GM12878 (cell line): ENCODE data around the gene WNT11. TPM values are rescaled to one million over a fixed set of nuclear protein-coding genes. Genes with fewer than 3 reads are reported as not detected.

Source experiments
- ATAC-seq: fragments of 200-7000 bp; cut with Tn5 transposase; 3 replicates; pipeline ENCODE4 v1.9.1; 2020; ENCODE audit warnings: mild to moderate bottlenecking, moderate library complexity
- BruUV-seq: library from RNA; stranded (reverse); fragments of 400-500 nt; replicated peaks from 2 replicates; lab custom pipeline; 2021; lab: Mats Ljungman, UMichigan
- CTCF ChIA-PET: fragments of 300-600 bp; sonication (Branson Sonifier 250); formaldehyde crosslinking; extraction: SDS; loops from one replicate; lab custom pipeline; 2021; ENCODE audit warnings: inconsistent platforms; lab: Yijun Ruan, JAX
- POLR2A ChIA-PET: fragments of 350-600 bp; formaldehyde crosslinking; extraction: SDS; loops from one replicate; lab custom pipeline; 2021; ENCODE audit warnings: inconsistent platforms; lab: Charles Lee
- RAD21 ChIA-PET: fragments of 300-600 bp; sonication (Branson Sonifier 250); formaldehyde crosslinking; loops from one replicate; lab custom pipeline; 2023; ENCODE audit warnings: antibody characterized with exemption; ENCODE audit not compliant: unreplicated experiment; lab: Charles Lee
- SMC1A ChIA-PET: fragments of 300-600 bp; sonication (Branson Sonifier 250); formaldehyde crosslinking; loops from one replicate; lab custom pipeline; 2023; ENCODE audit not compliant: unreplicated experiment, uncharacterized antibody; lab: Charles Lee
- DNase-seq: peaks from one replicate; pipeline ENCODE4 v3.0.0-alpha.2; 2011; ENCODE audit warnings: low read depth, low spot score
- FAIRE-seq: peaks from 3 replicates; lab custom pipeline; 2011; peaks lifted over from hg19 to GRCh38; lab: Jason Lieb, UNC
- H2AFZ ChIP-seq: 2 replicates; pipeline ENCODE4 v1.6.0; 2011; ENCODE audit warnings: low read depth, low read length, control low read depth; ENCODE audit not compliant: control insufficient read depth
- H3K27ac ChIP-seq: 2 replicates; pipeline ENCODE4 v1.5.1; 2011; ENCODE audit warnings: control low read depth; ENCODE audit not compliant: control insufficient read depth, insufficient read depth
- H3K27me3 ChIP-seq, 2 experiments: replicated peaks in 1 of 2; 2 replicates each; pipeline versions ENCODE4 v1.6.0 to v1.6.1; 2011; ENCODE audit warnings: low read length in 1 of 2; ENCODE audit not compliant: control insufficient read depth in 2 of 2, insufficient read depth in 2 of 2
- H3K36me3 ChIP-seq, 2 experiments: 2 replicates each; pipeline ENCODE4 v1.5.1; 2011; ENCODE audit warnings: low read length in 1 of 2; ENCODE audit not compliant: control insufficient read depth in 2 of 2, insufficient read depth in 2 of 2
- H3K4me1 ChIP-seq: 2 replicates; pipeline ENCODE4 v1.6.1; 2011; ENCODE audit warnings: mild to moderate bottlenecking, low read length, moderate library complexity, mixed read lengths; ENCODE audit not compliant: control insufficient read depth, insufficient read depth
- H3K4me2 ChIP-seq: 2 replicates; pipeline ENCODE4 v1.6.0; 2011; ENCODE audit warnings: control low read depth; ENCODE audit not compliant: control insufficient read depth, insufficient read depth
- H3K4me3 ChIP-seq: fragments of 200-600 bp; sonication (generic); 2 replicates; pipeline ENCODE4 v1.5.1; 2016
- H3K79me2 ChIP-seq: 2 replicates; pipeline ENCODE4 v1.6.0; 2011; ENCODE audit warnings: low read length; ENCODE audit not compliant: control insufficient read depth, insufficient read depth
- H3K9ac ChIP-seq: 2 replicates; pipeline ENCODE4 v1.8.0; 2011; ENCODE audit warnings: low read length, control low read depth, mixed read lengths; ENCODE audit not compliant: control insufficient read depth, insufficient read depth
- H3K9me3 ChIP-seq: replicated peaks from 3 replicates; pipeline ENCODE4 v1.5.1; 2011; ENCODE audit warnings: mild to moderate bottlenecking, low read length; ENCODE audit not compliant: control insufficient read depth, insufficient read depth
- H4K20me1 ChIP-seq: 2 replicates; pipeline ENCODE4 v1.6.0; 2011; ENCODE audit not compliant: control insufficient read depth, insufficient read depth
- BCLAF1 ChIP-seq: fragments of 450-650 bp; IDR thresholded peaks from 2 replicates; pipeline ENCODE4 v1.6.1; 2017; ENCODE audit warnings: antibody characterized with exemption, mild to moderate bottlenecking, moderate library complexity
- HSF1 ChIP-seq: fragments of 150-350 bp; IDR thresholded peaks from 2 replicates; pipeline ENCODE4 v1.6.1; 2014; ENCODE audit warnings: mild to moderate bottlenecking, low read depth, low read length
- LARP7 ChIP-seq: fragments of 450-650 bp; IDR thresholded peaks from 2 replicates; pipeline ENCODE4 v1.6.1; 2017; ENCODE audit warnings: mild to moderate bottlenecking
- NR2C1 ChIP-seq: fragments of 450-650 bp; IDR thresholded peaks from 2 replicates; pipeline ENCODE4 v1.6.1; 2017; ENCODE audit warnings: antibody characterized with exemption, mild to moderate bottlenecking, moderate library complexity
- PRDM15 ChIP-seq: fragments of 450-650 bp; formaldehyde crosslinking; IDR thresholded peaks from 2 replicates; pipeline ENCODE4 v1.4.0; 2020; ENCODE audit warnings: mild to moderate bottlenecking, moderate library complexity
- SMAD5 ChIP-seq: IDR thresholded peaks from 2 replicates; pipeline ENCODE4 v1.6.1; 2016; ENCODE audit warnings: antibody characterized with exemption, low read depth
- WGBS: methylation state at CpG from one replicate; pipeline ENCODE4 v1.1.6; 2016; ENCODE audit warnings: low lambda C conversion rate; ENCODE audit not compliant: insufficient replicate concordance, insufficient coverage; ENCODE audit errors: missing lambda C conversion rate; 5-methylcytosine and 5-hydroxymethylcytosine counted together
- in situ Hi-C: fragments of 300-500 bp; cut with MboI; formaldehyde crosslinking; loops from 9 replicates; pipeline ENCODE4 v1.14.3; 2018; ENCODE audit warnings: mixed read lengths
- intact Hi-C: fragments of 100-400 bp; cut with micrococcal nuclease; formaldehyde crosslinking; loops from one replicate; pipeline ENCODE4 v1.14.2; 2022; ENCODE audit not compliant: unreplicated experiment
- polyA plus RNA-seq, 11 experiments: library from polyadenylated mRNA; depleted of rRNA in 4 of 11; unstranded in 6 of 11; stranded (reverse) in 5 of 11; fragments of >200 nt; fragmentation: Nextera tagmentation in 4 of 11; fragmentation: Illumina TruSeq in 1 of 11; extraction: Ambion mirVana in 4 of 11; extraction: Trizol in 1 of 11; gene quantifications; 1 replicate in 1 of 11; 2 replicates in 10 of 11; pipeline versions ENCODE4 v1.2.1 to v1.2.3, GENCODE V29; 2011 to 2016; ENCODE audit warnings: inconsistent platforms in 2 of 11, missing spikeins in 2 of 11, low read depth in 1 of 11
- total RNA-seq, 4 experiments: library from RNA; depleted of rRNA in 3 of 4; stranded (reverse); fragments of >200 nt in 3 of 4; fragmentation: Illumina TruSeq in 1 of 4; extraction: Trizol in 1 of 4; gene quantifications; 2 replicates each; pipeline versions ENCODE4 v1.2.1 to v1.2.3, GENCODE V29; 2013 to 2021

Gene WNT11
- total and polyA plus RNA-seq, 10 of the 15 experiments (the other 5 are each of a cell fraction or from before 2014, with no cell fraction given), result 0.05 to 0.19 TPM; not detected in 8

GRCh38 chr11:76240666-76241065 is 34.4 kb upstream of the WNT11 start (continued):
- TF ChIP-seq BCLAF1, result no peak
- TF ChIP-seq PRDM15 (CRISPR knock-in tag), result no peak
- TF ChIP-seq NR2C1, result no peak

GRCh38 chr11:76240161-76240540 is 33.8 kb upstream of the WNT11 start:
- H3K27me3 ChIP-seq, result peaks cover 0 to 3% of the 10 kb centered on the region in 2 experiments; a peak in 2 of 4 replicates
- in situ Hi-C loops, result no loop called here
- no peak overlapping the region for H3K9ac ChIP-seq
- CTCF ChIA-PET, result interaction anchor here (0.8 to 1.2 kb wide), 2 partner anchors 33 to 77 kb away, joined by 3 to 4 read pairs; no protein-coding TSS in a partner anchor
- no peak overlapping the region for H3K4me2 ChIP-seq
- no peak overlapping the region for H3K4me3 ChIP-seq
- ATAC-seq, result no peak
- DNase-seq, result no peak
- no peaks in the 10 kb centered on the region for H3K4me1 ChIP-seq
- no TSS peak for BruUV-seq
- no peak for FAIRE-seq
- H3K9me3 ChIP-seq, result no peaks in the 10 kb centered on the region
- intact Hi-C loops, result no loop called here
- 70% methylated on average over 7 of the region's 7 CpGs for WGBS
- H3K79me2 ChIP-seq, result no peaks in the 10 kb centered on the region
- H2AFZ ChIP-seq, result no peak overlapping the region
- POLR2A ChIA-PET, result no interaction called here
- TF ChIP-seq HSF1, result no peak
- TF ChIP-seq LARP7, result no peak
- TF ChIP-seq SMAD5, result no peak
- no peak for TF ChIP-seq PRDM15 (CRISPR knock-in tag)
- SMC1A ChIA-PET, result no interaction called here
- no peak overlapping the region for H3K27ac ChIP-seq
- RAD21 ChIA-PET, result interaction anchor here (1.3 to 1.9 kb wide), 2 partner anchors 32 to 79 kb away, joined by 3 to 6 read pairs; no protein-coding TSS in a partner anchor
- H3K36me3 ChIP-seq, result no peaks in the 10 kb centered on the region
- peaks cover 3% of the 10 kb centered on the region for H4K20me1 ChIP-seq
